T-cell (primary cell): ENCODE measurements around the gene PCBP3. TPM values are rescaled to one million over a fixed set of nuclear protein-coding genes. Genes with fewer than 3 reads are reported as not detected.
A peak's percentile ranks its signal among the peaks of the same experiment; 100 is the strongest.

ENCODE experiments used
- ATAC-seq, 4 experiments: fragments of 200-7000 bp in 3 of 4; fragments of 150-1000 bp in 1 of 4; cut with Tn5 transposase; replicated peaks in 1 of 4; 1 replicate in 3 of 4; 2 replicates in 1 of 4; pipeline ENCODE4 v1.10.0; 2021; ENCODE audit warnings: moderate library complexity in 3 of 4, mild to moderate bottlenecking in 2 of 4, moderate number of reproducible peaks in 1 of 4
- CTCF ChIA-PET, 2 donors: fragments of 300-600 bp; sonication (Branson Sonifier 250); formaldehyde crosslinking; loops; one replicate each; lab custom pipeline; 2022; ENCODE audit warnings: antibody characterized with exemption in 2 of 2; lab: Charles Lee
- POLR2A ChIA-PET, 2 donors: fragments of 300-600 bp; sonication (Branson Sonifier 250); formaldehyde crosslinking; loops; one replicate each; lab custom pipeline; 2022; ENCODE audit warnings: antibody characterized with exemption in 2 of 2; lab: Charles Lee
- DNase-seq, 35 experiments: peaks; one replicate each; pipeline versions ENCODE4 v3.0.0 to v3.0.0-alpha.2; 2013 to 2023
- H3K27ac ChIP-seq: one replicate; pipeline ENCODE4 v1.5.1; 2013; ENCODE audit warnings: low read length
- H3K27me3 ChIP-seq, 2 experiments: replicated peaks in 1 of 2; 1 replicate in 1 of 2; 2 replicates in 1 of 2; pipeline versions ENCODE4 v1.6.1 to v1.7.0; 2013; ENCODE audit warnings: low read length in 1 of 2, mixed read lengths in 1 of 2; ENCODE audit not compliant: control insufficient read depth in 2 of 2, insufficient read depth in 2 of 2; ENCODE audit errors: extremely low read depth in 1 of 2
- H3K36me3 ChIP-seq, 2 donors: 1 replicate in 1 of 2; 2 replicates in 1 of 2; pipeline versions ENCODE4 v1.6.1 to v1.7.0; 2013; ENCODE audit warnings: low read length in 1 of 2; ENCODE audit not compliant: control insufficient read depth in 2 of 2, insufficient read depth in 1 of 2; ENCODE audit errors: extremely low read depth in 1 of 2
- H3K4me1 ChIP-seq, 2 experiments: 1 replicate in 1 of 2; 2 replicates in 1 of 2; pipeline versions ENCODE4 v1.6.1 to v1.7.0; 2013; ENCODE audit warnings: low read length in 2 of 2, mixed read lengths in 1 of 2; ENCODE audit not compliant: insufficient read depth in 2 of 2, control insufficient read depth in 1 of 2; ENCODE audit errors: extremely low read depth in 1 of 2
- H3K4me3 ChIP-seq, 2 donors: 1 replicate in 1 of 2; 2 replicates in 1 of 2; pipeline versions ENCODE4 v1.5.1 to v1.7.0; 2013; ENCODE audit warnings: mild to moderate bottlenecking in 2 of 2, low read length in 1 of 2, moderate library complexity in 1 of 2; ENCODE audit not compliant: control insufficient read depth in 1 of 2; ENCODE audit errors: extremely low read depth in 1 of 2
- H3K9me3 ChIP-seq: 2 replicates; pipeline ENCODE4 v1.7.0; 2013
- H3K27ac Mint-ChIP-seq, 2 donors: one replicate each; pipeline ENCODE4 v1.8.0; 2020 to 2021; ENCODE audit warnings: mild to moderate bottlenecking in 2 of 2, mixed read lengths in 2 of 2
- H3K27me3 Mint-ChIP-seq, 2 donors: one replicate each; pipeline ENCODE4 v1.8.0; 2021 to 2022; ENCODE audit warnings: mixed read lengths in 2 of 2
- H3K36me3 Mint-ChIP-seq: one replicate; pipeline ENCODE4 v1.8.0; 2021; ENCODE audit warnings: mixed read lengths
- H3K4me1 Mint-ChIP-seq, 3 donors: one replicate each; pipeline ENCODE4 v1.8.0; 2020 to 2022; ENCODE audit warnings: mixed read lengths in 3 of 3, mild to moderate bottlenecking in 1 of 3
- H3K4me3 Mint-ChIP-seq, 3 donors: one replicate each; pipeline ENCODE4 v1.8.0; 2020 to 2022; ENCODE audit warnings: mild to moderate bottlenecking in 3 of 3, mixed read lengths in 3 of 3, moderate library complexity in 3 of 3
- H3K9me3 Mint-ChIP-seq, 3 donors: one replicate each; pipeline ENCODE4 v1.8.0; 2020 to 2022; ENCODE audit warnings: mixed read lengths in 3 of 3
- WGBS: methylation state at CpG from one replicate; pipeline ENCODE4 v1.1.5; 2013; ENCODE audit warnings: missing lambda C conversion rate; ENCODE audit not compliant: insufficient coverage; 5-methylcytosine and 5-hydroxymethylcytosine counted together
- total RNA-seq, 35 experiments: library from RNA in 6 of 35; stranded (reverse) in 6 of 35; fragments of 120-200 nt in 1 of 35; gene quantifications; one replicate each; pipeline versions ENCODE4 v1.2.1 to v1.2.4 and lab custom pipeline; 2013 to 2026

PCBP3 gene
- total RNA-seq, 5 donors from 2014 or later (not counting 1 experiment from before 2014, with no cell fraction given): 1.5 to 4.2 (median 2.8) TPM

- H3K4me1 Mint-ChIP-seq: peaks cover 0 to 10% (median 7%) of the 10 kb centered on the region in 3 donors
- no peak overlapping the region for H3K4me3 ChIP-seq
- H3K27ac Mint-ChIP-seq: no peak overlapping the region
- peak in 1 of 35 experiments; percentile 2 for DNase-seq
- peaks cover 2 to 14% of the 10 kb centered on the region in 2 experiments for H3K4me1 ChIP-seq
- ChIA-PET POLR2A (no interaction called here), CTCF (no interaction called here)
- H3K27me3 Mint-ChIP-seq: no peaks in the 10 kb centered on the region
- no peak overlapping the region for H3K4me3 Mint-ChIP-seq
- H3K27me3 ChIP-seq: peaks cover 0 to 18% of the 10 kb centered on the region in 2 experiments
- no peaks in the 10 kb centered on the region for H3K36me3 ChIP-seq
- H3K27ac ChIP-seq: no peak overlapping the region
- WGBS: 95% methylated on average over 24 of the region's 36 CpGs
- H3K9me3 ChIP-seq: no peaks in the 10 kb centered on the region
- no peaks in the 10 kb centered on the region for H3K36me3 Mint-ChIP-seq
- no peaks in the 10 kb centered on the region for H3K9me3 Mint-ChIP-seq
- no peak for ATAC-seq
Measured at GRCh38 chr21:45986316-45987051, 343.0 kb downstream of the PCBP3 start.

GRCh38 chr21:45987121-45987711 is 343.7 kb downstream of the PCBP3 start:
- 86% methylated on average over 25 of the region's 29 CpGs for WGBS
- H3K36me3 ChIP-seq: no peaks in the 10 kb centered on the region
- no peak overlapping the region for H3K27ac Mint-ChIP-seq
- ATAC-seq (no peak), DNase-seq (peak in 2 of 35 experiments; percentile 3 to 16)
- no peaks in the 10 kb centered on the region for H3K36me3 Mint-ChIP-seq
- H3K9me3 Mint-ChIP-seq: no peaks in the 10 kb centered on the region
- no peak overlapping the region for H3K4me3 ChIP-seq
- peaks cover 0 to 10% (median 7%) of the 10 kb centered on the region in 3 donors for H3K4me1 Mint-ChIP-seq
- H3K27me3 ChIP-seq: peaks cover 0 to 12% of the 10 kb centered on the region in 2 experiments
- H3K27me3 Mint-ChIP-seq: no peaks in the 10 kb centered on the region
- H3K4me3 Mint-ChIP-seq: no peak overlapping the region
- ChIA-PET POLR2A (no interaction called here), CTCF (no interaction called here)
- no peaks in the 10 kb centered on the region for H3K9me3 ChIP-seq
- peaks cover 0 to 7% of the 10 kb centered on the region in 2 experiments for H3K4me1 ChIP-seq
- no peak overlapping the region for H3K27ac ChIP-seq

GRCh38 chr21:45988366-45989347 is 345.1 kb downstream of the PCBP3 start:
- H3K36me3 ChIP-seq: no peaks in the 10 kb centered on the region
- Mint-ChIP-seq H3K27me3 (no peaks in the 10 kb centered on the region), H3K4me1 (peaks cover 0 to 10% (median 5%) of the 10 kb centered on the region in 3 donors), H3K4me3 (no peak overlapping the region), H3K9me3 (no peaks in the 10 kb centered on the region), H3K27ac (no peak overlapping the region), H3K36me3 (no peaks in the 10 kb centered on the region)
- CTCF ChIA-PET: no interaction called here
- peaks cover 0 to 4% of the 10 kb centered on the region in 2 experiments for H3K27me3 ChIP-seq
- H3K9me3 ChIP-seq: no peaks in the 10 kb centered on the region
- H3K27ac ChIP-seq: no peak overlapping the region
- POLR2A ChIA-PET: no interaction called here
- no peaks in the 10 kb centered on the region for H3K4me1 ChIP-seq
- DNase-seq: peak in 2 of 35 experiments; percentile 1 to 8
- WGBS: 75% methylated on average over 16 of the region's 36 CpGs
- no peak for ATAC-seq
- no peak overlapping the region for H3K4me3 ChIP-seq

- Histone ChIP-seq H3K4me3 (no peak overlapping the region), H3K36me3 (no peaks in the 10 kb centered on the region), H3K9me3 (no peaks in the 10 kb centered on the region), H3K27me3 (peaks cover 0 to 4% of the 10 kb centered on the region in 2 experiments), H3K27ac (no peak overlapping the region), H3K4me1 (no peaks in the 10 kb centered on the region)
- Mint-ChIP-seq H3K27ac (no peak overlapping the region), H3K4me1 (peaks cover 0 to 9% (median 2%) of the 10 kb centered on the region in 3 donors), H3K36me3 (no peaks in the 10 kb centered on the region), H3K4me3 (no peak overlapping the region), H3K9me3 (no peaks in the 10 kb centered on the region), H3K27me3 (no peaks in the 10 kb centered on the region)
- peak in 3 of 35 experiments; percentile 1 to 21 (median 2) for DNase-seq
- POLR2A ChIA-PET: no interaction called here
- CTCF ChIA-PET: no interaction called here
- no peak for ATAC-seq
- WGBS: 88% methylated on average over 9 of the region's 32 CpGs
Measured at GRCh38 chr21:45989355-45990048, 346.0 kb downstream of the PCBP3 start.

- no peaks in the 10 kb centered on the region for H3K36me3 ChIP-seq
- H3K27me3 ChIP-seq: peaks cover 0 to 4% of the 10 kb centered on the region in 2 experiments
- Mint-ChIP-seq H3K27ac (no peak overlapping the region), H3K4me1 (peaks cover 0 to 2% (median 0%) of the 10 kb centered on the region in 3 donors), H3K27me3 (no peaks in the 10 kb centered on the region), H3K9me3 (no peaks in the 10 kb centered on the region), H3K36me3 (no peaks in the 10 kb centered on the region), H3K4me3 (no peak overlapping the region)
- POLR2A ChIA-PET: no interaction called here
- WGBS: 84% methylated on average over 14 of the region's 30 CpGs
- ATAC-seq (no peak), DNase-seq (peak in 2 of 35 experiments; percentile 2 to 17)
- CTCF ChIA-PET: no interaction called here
- no peaks in the 10 kb centered on the region for H3K4me1 ChIP-seq
- H3K27ac ChIP-seq: no peak overlapping the region
- H3K4me3 ChIP-seq: no peak overlapping the region
- no peaks in the 10 kb centered on the region for H3K9me3 ChIP-seq
Measured at GRCh38 chr21:45990049-45990711, 346.7 kb downstream of the PCBP3 start.
